A673 (cell line): ENCODE measurements around the gene ISM1.

ENCODE experiments used
- CTCF ChIP-seq: fragments of 300-800, 200-600 bp; sonication (generic); conservative IDR thresholded peaks from 2 replicates; pipeline ENCODE4 v1.5.1; 2017; ENCODE audit warnings: low read depth, mild to moderate bottlenecking, antibody characterized with exemption, low read length, moderate library complexity, mixed read lengths
- EZH2 ChIP-seq: fragments of 200-600 bp; sonication (generic); IDR thresholded peaks from 2 replicates; pipeline ENCODE4 v1.6.1; 2017; ENCODE audit warnings: borderline replicate concordance, low read depth, mild to moderate bottlenecking, mixed read lengths, antibody characterized with exemption, low read length; ENCODE audit not compliant: poor library complexity, severe bottlenecking

- TF ChIP-seq CTCF: no peak
- no peak for TF ChIP-seq EZH2
Measured at GRCh38 chr20:13205425-13205824, 15.6 kb upstream of the ISM1 start.
